GM18519 (cell line): ENCODE measurements around the gene MAU2.
A peak's percentile ranks its signal among the peaks of the same experiment; 100 is the strongest.

Experiments
- ATAC-seq: cut with Tn5 transposase; IDR thresholded peaks from one replicate; pipeline ENCODE4 v1.9.1; 2021; ENCODE audit warnings: mild to moderate bottlenecking, moderate library complexity; ENCODE audit not compliant: unreplicated experiment, low FRiP score

The MAU2 gene

GRCh38 chr19:19320361-19321140 is at the start of gene MAU2, which contains the start of gene SUGP1:
TSS of gene MAU2 (plus strand) at chr19:19320829. CDS start at chr19:19320860, 31 bp downstream.
TSS of gene SUGP1 (minus strand) at chr19:19320509. CDS start at chr19:19320496, 13 bp downstream.
- ATAC-seq, result peak; percentile 83

- ATAC-seq, result no peak
Observed at GRCh38 chr19:19271828-19272599, 48.6 kb upstream of the MAU2 start.

GRCh38 chr19:19274146-19274545 is 46.5 kb upstream of the MAU2 start:
- no peak for ATAC-seq

GRCh38 chr19:19274716-19275565 is 45.7 kb upstream of the MAU2 start:
- no peak for ATAC-seq

- ATAC-seq, result no peak
Observed at GRCh38 chr19:19276386-19276785, 44.2 kb upstream of the MAU2 start.

GRCh38 chr19:19276851-19277250 is 43.8 kb upstream of the MAU2 start:
- no peak for ATAC-seq

GRCh38 chr19:19278315-19278714 is 42.3 kb upstream of the MAU2 start:
- no peak for ATAC-seq

GRCh38 chr19:19279062-19279612 is 41.5 kb upstream of the MAU2 start:
- no peak for ATAC-seq

- ATAC-seq, result no peak
Observed at GRCh38 chr19:19279853-19280252, 40.8 kb upstream of the MAU2 start.

- no peak for ATAC-seq
Observed at GRCh38 chr19:19280561-19280960, 40.1 kb upstream of the MAU2 start.

GRCh38 chr19:19285686-19286085 is 34.9 kb upstream of the MAU2 start:
- ATAC-seq, result no peak

GRCh38 chr19:19292607-19293006 is 28.0 kb upstream of the MAU2 start:
- ATAC-seq, result no peak

- no peak for ATAC-seq
Observed at GRCh38 chr19:19294914-19295313, 25.7 kb upstream of the MAU2 start.

GRCh38 chr19:19296953-19297689 is 23.5 kb upstream of the MAU2 start:
- no peak for ATAC-seq

GRCh38 chr19:19297759-19298158 is 22.9 kb upstream of the MAU2 start:
- ATAC-seq, result no peak

- no peak for ATAC-seq
Observed at GRCh38 chr19:19300613-19301012, 20.0 kb upstream of the MAU2 start.

GRCh38 chr19:19303411-19303810 is 17.2 kb upstream of the MAU2 start:
- ATAC-seq, result no peak

- ATAC-seq, result no peak
Observed at GRCh38 chr19:19304186-19304965, 16.3 kb upstream of the MAU2 start.

- no peak for ATAC-seq
Observed at GRCh38 chr19:19305066-19305465, 15.6 kb upstream of the MAU2 start.
